CD4-positive, alpha-beta T cell treated with Interleukin-4 for 1 hour (primary cell): ENCODE results near the gene SRRD.
A peak's percentile ranks its signal among the peaks of the same experiment; 100 is the strongest.
"Not testable (repeated sequence)": the region's sequence is repeated elsewhere in the genome, so short reads cannot be mapped to it uniquely, and the experiment has no call there.

Experiments
- DNase-seq, 2 donors: peaks; one replicate each; pipeline ENCODE4 v3.0.0-alpha.2; 2020 to 2022

SRRD gene

GRCh38 chr22:26525946-26526564 is 42.4 kb downstream of the SRRD start:
- no peak for DNase-seq

- no peak for DNase-seq
These were observed 43.5 kb downstream of the SRRD start for GRCh38 chr22:26527167-26527566.

GRCh38 chr22:26527574-26528465 is 44.1 kb downstream of the SRRD start:
- DNase-seq, result no peak

- not testable (repeated sequence) for DNase-seq
These were observed 44.8 kb downstream of the SRRD start for GRCh38 chr22:26528518-26528917.

- no peak for DNase-seq
These were observed 45.7 kb downstream of the SRRD start for GRCh38 chr22:26529345-26529744.

- no peak for DNase-seq
These were observed 50.6 kb downstream of the SRRD start for GRCh38 chr22:26534171-26534855.

- no peak for DNase-seq
These were observed 51.4 kb downstream of the SRRD start for GRCh38 chr22:26534874-26535602.

GRCh38 chr22:26535603-26535908 is 51.9 kb downstream of the SRRD start:
- DNase-seq, result peak in 1 of 2 donors; percentile 26

GRCh38 chr22:26536056-26536761 is 52.5 kb downstream of the SRRD start:
- DNase-seq, result no peak

GRCh38 chr22:26536762-26537134 is 53.1 kb downstream of the SRRD start:
- DNase-seq, result no peak

GRCh38 chr22:26540119-26540518 is 56.4 kb downstream of the SRRD start:
- no peak for DNase-seq

GRCh38 chr22:26541167-26541819 is 57.6 kb downstream of the SRRD start:
- no peak for DNase-seq

GRCh38 chr22:26542831-26543230 is 59.2 kb downstream of the SRRD start:
- peak; percentile 13 to 43 for DNase-seq
